Fibroblast of lung (primary cell): Measurements from ENCODE around the gene WDHD1.

Experiments
- EZH2 ChIP-seq: IDR thresholded peaks from 2 replicates; pipeline ENCODE4 v1.5.1; 2012; ENCODE audit warnings: low read length, control low read depth, mild to moderate bottlenecking; ENCODE audit errors: missing control alignments
- TF ChIP-seq, protein P1 (sequence below), 2 donors: IDR thresholded peaks in 1 of 2; conservative IDR thresholded peaks in 1 of 2; 1 replicate in 1 of 2; 2 replicates in 1 of 2; pipeline ENCODE4 v1.5.1; 2011 to 2012; ENCODE audit warnings: low read length in 2 of 2, control low read depth in 1 of 2, inconsistent platforms in 1 of 2, low read depth in 1 of 2, mild to moderate bottlenecking in 1 of 2

DNA sequence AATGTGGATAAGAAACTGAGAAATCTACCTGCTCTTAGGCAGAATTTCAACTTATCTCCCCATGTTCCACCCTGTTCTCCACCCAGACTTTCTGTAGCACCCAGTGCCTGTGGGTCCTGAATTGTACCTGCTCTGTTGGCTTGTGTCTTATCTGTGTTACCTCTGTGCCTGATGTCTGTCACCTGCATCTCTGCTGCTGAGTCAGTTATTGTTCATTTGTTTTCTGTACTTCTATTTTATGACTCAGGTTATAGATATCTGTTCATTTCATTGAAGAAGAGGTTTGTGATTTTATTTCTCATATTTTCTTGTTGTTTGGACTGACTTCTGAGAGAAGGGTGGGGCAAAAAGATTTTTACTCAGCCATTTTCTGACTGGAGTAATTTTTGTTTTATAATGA is 11.8 kb upstream of the WDHD1 start:
- TF ChIP-seq, protein P1, sequence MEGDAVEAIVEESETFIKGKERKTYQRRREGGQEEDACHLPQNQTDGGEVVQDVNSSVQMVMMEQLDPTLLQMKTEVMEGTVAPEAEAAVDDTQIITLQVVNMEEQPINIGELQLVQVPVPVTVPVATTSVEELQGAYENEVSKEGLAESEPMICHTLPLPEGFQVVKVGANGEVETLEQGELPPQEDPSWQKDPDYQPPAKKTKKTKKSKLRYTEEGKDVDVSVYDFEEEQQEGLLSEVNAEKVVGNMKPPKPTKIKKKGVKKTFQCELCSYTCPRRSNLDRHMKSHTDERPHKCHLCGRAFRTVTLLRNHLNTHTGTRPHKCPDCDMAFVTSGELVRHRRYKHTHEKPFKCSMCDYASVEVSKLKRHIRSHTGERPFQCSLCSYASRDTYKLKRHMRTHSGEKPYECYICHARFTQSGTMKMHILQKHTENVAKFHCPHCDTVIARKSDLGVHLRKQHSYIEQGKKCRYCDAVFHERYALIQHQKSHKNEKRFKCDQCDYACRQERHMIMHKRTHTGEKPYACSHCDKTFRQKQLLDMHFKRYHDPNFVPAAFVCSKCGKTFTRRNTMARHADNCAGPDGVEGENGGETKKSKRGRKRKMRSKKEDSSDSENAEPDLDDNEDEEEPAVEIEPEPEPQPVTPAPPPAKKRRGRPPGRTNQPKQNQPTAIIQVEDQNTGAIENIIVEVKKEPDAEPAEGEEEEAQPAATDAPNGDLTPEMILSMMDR (conservative IDR thresholded peaks at IDR 0.05 in 1 of 2, IDR thresholded peaks at IDR 0.05 in 1 of 2; ENCODE audit: low read depth in 1 of 2, low read length in 2 of 2) = no peak
- TF ChIP-seq EZH2 = no peak
